ENCODE results near the gene HEXIM2. TPM values are rescaled to one million over a fixed set of nuclear protein-coding genes. Genes with fewer than 3 reads are reported as not detected.

Gene HEXIM2
- polyA plus RNA-seq, 1 of the 3 experiments (the other 2 are of a cell fraction) = 9.3 TPM

- Histone ChIP-seq H3K27me3 (ENCODE audit: insufficient read depth) (no peaks in the 10 kb centered on the region), H3K4me3 (ENCODE audit: low read depth in 2 of 2, low read length in 1 of 2) (no peak overlapping the region), H3K9me2 (no peaks in the 10 kb centered on the region), H3K4me2 (no peak overlapping the region), H3K4me1 (ENCODE audit: control insufficient read depth in 1 of 2, insufficient read depth in 2 of 2, low read depth in 1 of 2, low read length in 1 of 2) (peaks cover 15 to 22% of the 10 kb centered on the region in 2 experiments; a peak in 3 of 4 replicates), H3K79me2 (ENCODE audit: insufficient read depth) (peaks cover 99% of the 10 kb centered on the region), H3K9ac (no peak overlapping the region), H3F3A (replicated peaks; ENCODE audit: insufficient read depth) (peaks cover 55% of the 10 kb centered on the region), H4K20me1 (ENCODE audit: insufficient read depth) (peaks cover 19% of the 10 kb centered on the region), H2AFZ (ENCODE audit: low read depth) (no peak overlapping the region), H3K27ac (ENCODE audit: low read depth in 2 of 2, low read length in 1 of 2) (peak overlapping the region in 1 of 2 experiments; percentile 11; a peak in 1 of 4 replicates), H3K36me3 (replicated peaks in 1 of 2; ENCODE audit: control insufficient read depth in 1 of 2, insufficient read depth in 2 of 2, low read length in 1 of 2) (peaks cover 0 to 22% of the 10 kb centered on the region in 2 experiments), H3K9me3 (no peaks in the 10 kb centered on the region)
- WGBS (ENCODE audit: low lambda C conversion rate) = 93% methylated on average over 4 of the region's 4 CpGs
- ChIA-PET POLR2A (no interaction called here), CTCF (interaction anchor here (1.3 to 9.7 kb wide), 4 partner anchors 16 to 43 kb away, joined by 4 to 96 read pairs (median 8); partner anchors contain the start of gene ACBD4)
- DNase-seq = no peak
- TF ChIP-seq EP300 (IDR thresholded peaks at IDR 0.05; ENCODE audit: borderline replicate concordance in 1 of 2, low read depth in 1 of 2, low read length in 1 of 2) (no peak), EZH2phosphoT487 (IDR thresholded peaks at IDR 0.05; ENCODE audit: borderline replicate concordance, low read depth) (no peak), USF2 (IDR thresholded peaks at IDR 0.05; ENCODE audit: borderline replicate concordance, low read depth, low read length) (no peak), CTCF (IDR thresholded peaks at IDR 0.05) (no peak), REST (IDR thresholded peaks at IDR 0.05; ENCODE audit: low read depth, low read length) (no peak), RXRA (IDR thresholded peaks at IDR 0.05; ENCODE audit: borderline replicate concordance, low read depth) (no peak), PBX3 (IDR thresholded peaks at IDR 0.05) (no peak), ELF1 (IDR thresholded peaks at IDR 0.05) (no peak), FOSL2 (IDR thresholded peaks at IDR 0.05; ENCODE audit: borderline replicate concordance, low read depth) (no peak), GABPA (IDR thresholded peaks at IDR 0.05; ENCODE audit: low read depth) (no peak), ZBTB33 (IDR thresholded peaks at IDR 0.05; ENCODE audit: borderline replicate concordance, low read depth) (no peak), NRF1 (IDR thresholded peaks at IDR 0.05; ENCODE audit: low read depth, low read length) (no peak), TAF1 (IDR thresholded peaks at IDR 0.05; ENCODE audit: borderline replicate concordance, low read depth, low read length) (no peak), RAD21 (IDR thresholded peaks at IDR 0.05; ENCODE audit: low read length) (no peak), NFIC (IDR thresholded peaks at IDR 0.05; ENCODE audit: borderline replicate concordance) (no peak), RFX5 (IDR thresholded peaks at IDR 0.05; ENCODE audit: low read length) (no peak), SMC3 (IDR thresholded peaks at IDR 0.05; ENCODE audit: low read depth, low read length) (no peak)
Observed at GRCh38 chr17:45155029-45155428, 6.6 kb upstream of the HEXIM2 start.
